CD4-positive, alpha-beta T cell treated with Interleukin-17A for 4 hours (primary cell): Measurements from ENCODE around the gene MUC13.

ENCODE experiments used
- DNase-seq: peaks from one replicate; pipeline ENCODE4 v3.0.0-alpha.2; 2020; ENCODE audit warnings: mixed read lengths

The MUC13 gene

GRCh38 chr3:124895756-124896155 lies 38.8 kb downstream of the MUC13 start:
- DNase-seq, result no peak

DNA sequence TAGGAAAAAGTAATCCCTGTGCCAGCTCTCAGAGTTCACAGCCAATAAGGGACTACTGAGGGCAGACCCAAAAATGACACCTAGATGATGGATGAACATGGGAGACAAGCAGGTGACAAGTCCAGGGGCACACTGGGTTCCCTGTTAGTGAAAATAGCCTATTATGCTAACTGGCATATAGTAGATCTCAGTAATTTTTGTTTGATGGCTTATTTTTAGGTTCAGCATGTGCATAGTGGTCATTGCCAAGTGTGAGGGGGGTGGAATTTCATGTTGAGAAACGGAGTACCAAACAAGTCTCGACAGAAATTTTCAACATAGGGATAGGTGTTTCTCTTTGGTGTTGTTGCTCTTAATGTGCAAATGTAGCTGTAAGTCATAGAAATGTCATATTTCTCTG lies 41.0 kb downstream of the MUC13 start:
- no peak for DNase-seq

- no peak for DNase-seq
These were observed 43.9 kb downstream of the MUC13 start for GRCh38 chr3:124890573-124891190.

- no peak for DNase-seq
These were observed 45.8 kb downstream of the MUC13 start for GRCh38 chr3:124888482-124889441.

GRCh38 chr3:124887932-124888298 lies 46.6 kb downstream of the MUC13 start:
- no peak for DNase-seq

GRCh38 chr3:124887177-124887931 lies 47.2 kb downstream of the MUC13 start, which contains the start of gene ITGB5:
ITGB5 (minus strand) TSS chr3:124887365; CDS start chr3:124887000, 365 bp downstream.
- peak; percentile 22 for DNase-seq

GRCh38 chr3:124886168-124887056 lies 48.1 kb downstream of the MUC13 start:
- DNase-seq, result peak; percentile 23

- no peak for DNase-seq
These were observed 48.9 kb downstream of the MUC13 start for GRCh38 chr3:124885466-124886167.

DNA sequence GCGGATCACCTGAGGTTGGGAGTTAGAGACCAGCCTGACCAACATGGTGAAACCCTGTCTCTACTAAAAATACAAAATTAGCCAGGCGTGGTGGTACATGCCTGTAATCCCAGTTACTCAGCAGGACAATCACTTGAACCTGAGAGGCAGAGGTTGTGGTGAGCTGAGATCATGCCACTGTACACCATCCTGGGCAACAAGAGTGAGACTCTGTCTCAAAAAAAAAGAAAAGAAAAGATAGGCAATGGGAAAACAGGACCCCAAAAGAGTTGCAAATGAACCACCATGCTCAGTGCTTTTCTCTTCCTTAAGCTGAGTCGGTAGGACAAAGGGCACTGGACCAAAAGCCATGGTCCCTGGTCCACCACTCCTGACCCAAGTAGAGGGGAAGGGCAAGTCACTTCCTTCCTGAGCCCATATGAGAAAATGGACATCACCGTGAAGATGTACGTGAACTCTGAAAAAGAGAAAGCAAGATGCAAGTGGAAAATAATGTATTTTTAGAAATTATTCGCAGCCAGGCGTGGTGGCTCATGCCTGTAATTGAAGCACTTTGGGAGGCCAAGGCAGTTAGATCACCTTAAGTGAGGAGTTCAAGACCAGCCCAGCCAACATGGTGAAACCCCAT lies 50.0 kb downstream of the MUC13 start:
- no peak for DNase-seq

- DNase-seq, result no peak
These were observed 50.6 kb downstream of the MUC13 start for GRCh38 chr3:124883766-124884473.

- no peak for DNase-seq
These were observed 51.5 kb downstream of the MUC13 start for GRCh38 chr3:124882816-124883747.

DNA sequence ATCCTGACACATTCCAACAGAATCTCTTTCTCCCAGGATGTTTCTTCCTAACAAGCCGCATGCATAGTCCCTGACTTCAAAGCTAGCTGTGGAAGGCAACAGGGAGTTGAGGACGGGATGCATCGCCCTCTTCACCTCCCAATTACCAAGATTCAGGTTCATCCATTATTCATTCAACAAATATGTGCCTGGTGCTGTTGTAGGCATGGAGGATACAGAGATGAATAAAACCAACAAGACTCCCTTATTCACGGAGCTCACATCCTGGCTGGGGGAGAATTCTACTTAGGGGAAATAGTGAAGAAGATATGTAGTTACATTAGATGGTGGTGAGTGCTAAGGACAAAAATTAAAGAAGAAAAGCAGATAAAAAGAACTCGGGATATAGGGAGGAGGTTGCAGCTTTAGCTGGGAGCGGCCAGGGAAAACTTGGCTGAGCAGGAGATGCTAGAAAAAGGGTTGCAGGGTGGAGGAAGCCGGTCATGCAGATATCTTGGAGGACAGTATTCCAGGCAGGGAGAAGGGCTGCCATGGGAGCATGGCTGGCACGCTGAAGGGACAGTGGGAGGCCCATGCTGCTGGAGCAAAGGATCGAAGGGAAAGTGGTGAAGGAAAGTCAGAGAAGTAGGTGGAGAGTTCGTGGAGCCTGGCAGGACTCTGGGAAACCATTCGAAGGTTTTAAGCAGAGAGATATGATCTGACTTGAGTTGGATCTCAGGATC lies 52.4 kb downstream of the MUC13 start:
- no peak for DNase-seq

DNA sequence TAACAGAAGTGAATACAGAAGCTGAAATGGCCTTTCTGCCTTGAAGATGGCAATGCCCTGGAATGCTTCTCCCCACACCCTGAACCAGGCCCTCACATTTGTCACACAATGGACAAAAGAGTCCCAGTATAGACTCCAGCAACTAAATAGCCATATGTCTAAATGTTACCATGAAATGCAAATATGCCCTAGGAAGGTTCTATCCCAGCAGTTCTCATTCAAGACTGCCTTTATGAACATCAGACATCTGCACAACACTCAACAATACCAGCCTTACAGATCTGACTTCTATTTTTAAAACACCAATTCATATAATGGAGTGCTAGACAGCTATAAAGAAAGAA lies 55.2 kb downstream of the MUC13 start:
- no peak for DNase-seq

DNA sequence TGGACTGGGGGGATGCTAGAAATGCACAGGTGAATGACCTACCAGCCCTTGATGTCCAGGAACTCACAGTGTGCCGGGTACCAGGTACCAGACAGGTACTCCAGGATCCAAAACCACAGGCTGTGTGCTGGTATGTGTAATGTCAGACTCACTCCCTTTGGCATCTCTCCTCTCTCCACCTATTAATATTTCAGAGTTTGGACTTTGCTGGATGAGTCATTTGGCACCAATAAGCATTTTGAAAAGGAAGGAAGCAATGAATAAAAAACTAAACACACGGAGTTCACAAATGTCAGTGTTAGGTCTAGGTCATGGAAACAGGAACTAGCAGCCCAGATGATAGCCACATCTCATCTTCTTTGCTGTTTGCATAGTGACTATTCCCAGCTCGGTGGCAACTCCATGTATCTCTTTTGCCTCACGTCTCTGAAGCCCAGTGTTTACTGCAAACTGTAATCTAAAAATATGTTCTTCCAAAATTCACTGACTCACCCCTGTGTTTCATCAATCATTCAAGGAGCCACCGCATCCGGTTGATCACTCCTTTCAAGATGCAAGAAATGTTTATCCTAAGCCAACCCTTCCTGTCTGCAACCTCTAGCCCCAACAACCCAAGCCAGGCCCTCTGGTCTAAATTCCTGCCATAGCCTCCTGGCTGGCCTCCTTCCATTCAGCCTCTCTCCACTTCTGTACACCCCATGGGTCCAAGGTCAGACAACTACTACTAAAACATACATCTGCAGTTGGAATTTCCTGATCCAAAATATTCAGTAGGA lies 55.8 kb downstream of the MUC13 start:
- DNase-seq, result no peak

- DNase-seq, result no peak
These were observed 56.9 kb downstream of the MUC13 start for GRCh38 chr3:124877674-124878073.

DNA sequence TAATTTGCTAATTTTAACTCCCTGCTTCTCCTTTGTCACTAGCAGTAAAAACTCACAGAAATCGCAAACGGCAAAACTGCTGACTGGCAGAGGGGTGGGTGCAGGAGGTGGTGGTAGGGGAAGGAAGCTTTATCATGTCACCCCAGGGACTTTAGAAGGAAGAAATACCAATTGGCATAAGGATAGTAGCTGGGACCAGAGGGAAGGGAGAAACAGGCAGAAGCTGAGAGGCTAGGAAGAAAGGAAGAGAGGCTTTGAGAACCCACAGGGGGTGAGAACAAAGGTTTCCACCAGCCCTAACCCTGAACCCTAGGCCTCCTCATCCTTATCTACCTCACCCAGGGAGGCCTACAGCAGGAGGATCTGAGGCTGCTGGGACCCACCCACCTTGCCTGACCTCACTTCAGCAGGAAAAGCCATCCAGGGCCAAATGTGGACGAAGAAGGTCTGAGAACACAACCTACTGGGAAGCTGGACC lies 58.1 kb downstream of the MUC13 start:
- DNase-seq, result no peak

DNA sequence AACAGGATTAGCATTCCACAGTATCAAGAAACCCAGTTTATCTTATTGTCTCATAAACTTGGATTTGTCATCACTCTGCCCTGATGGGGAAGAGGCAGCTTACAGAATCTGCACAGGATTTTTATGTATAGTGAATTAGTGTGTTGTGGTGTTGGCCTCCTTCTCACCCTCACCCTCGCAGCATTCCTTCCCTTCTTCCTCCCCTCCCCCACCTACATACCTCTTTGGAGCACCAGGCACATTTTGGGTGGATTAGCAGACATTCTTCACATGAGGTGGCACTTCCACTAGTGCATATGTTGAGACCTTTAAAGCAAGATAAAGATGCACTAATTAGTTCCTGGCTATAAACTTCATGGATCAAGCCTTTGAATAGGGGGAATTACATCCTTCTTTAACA lies 61.3 kb downstream of the MUC13 start:
- no peak for DNase-seq

DNA sequence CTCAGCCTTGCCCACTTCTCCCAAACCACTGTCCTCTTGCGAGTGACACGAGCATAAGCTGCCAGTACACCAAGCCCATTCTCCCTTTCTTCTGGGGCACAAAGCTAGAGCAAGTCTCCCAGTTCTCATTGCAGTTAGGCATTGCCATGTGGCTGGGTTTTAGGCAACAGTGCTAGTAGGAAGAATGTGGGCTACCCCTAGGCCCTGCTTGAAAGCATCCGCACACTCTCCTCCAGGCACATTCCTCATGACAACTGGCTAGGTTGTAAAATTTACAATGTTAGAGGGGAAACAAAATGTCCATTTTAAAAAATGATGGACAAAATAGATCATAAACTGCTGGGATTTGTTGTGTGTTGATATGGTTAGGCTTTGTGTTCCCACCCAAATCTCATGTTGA lies 67.0 kb downstream of the MUC13 start:
- no peak for DNase-seq
